Heart left ventricle (tissue), 16 donors: ENCODE data around the gene ELOA. TPM values are rescaled to one million over a fixed set of nuclear protein-coding genes. Genes with fewer than 3 reads are reported as not detected.

Source experiments
- ATAC-seq, 4 donors: fragments of 200-7000 bp; cut with Tn5 transposase; one replicate each; pipeline ENCODE4 v1.9.1; 2020 to 2022; ENCODE audit warnings: moderate library complexity in 4 of 4, mild to moderate bottlenecking in 3 of 4, moderate number of reproducible peaks in 1 of 4
- DNase-seq, 5 donors: peaks; one replicate each; pipeline ENCODE4 v3.0.0-alpha.2; 2020
- H3K27ac ChIP-seq, 12 donors: fragments of 200-600 bp; sonication (generic) in 4 of 12; one replicate each; pipeline versions ENCODE4 v1.5.0 to v1.8.0; 2016 to 2022; ENCODE audit warnings: mild to moderate bottlenecking in 2 of 12
- H3K27me3 ChIP-seq, 9 donors: fragments of 200-600 bp; sonication (generic) in 2 of 9; one replicate each; pipeline versions ENCODE4 v1.5.1 to v1.8.0; 2016 to 2022; ENCODE audit warnings: mild to moderate bottlenecking in 3 of 9
- H3K36me3 ChIP-seq, 9 donors: fragments of 200-600 bp; sonication (generic) in 2 of 9; one replicate each; pipeline versions ENCODE4 v1.5.0 to v1.8.0; 2018 to 2022; ENCODE audit warnings: mild to moderate bottlenecking in 2 of 9
- H3K4me1 ChIP-seq, 12 donors: fragments of 200-600 bp; sonication (generic) in 4 of 12; one replicate each; pipeline versions ENCODE4 v1.5.0 to v1.8.0; 2016 to 2022; ENCODE audit warnings: mild to moderate bottlenecking in 3 of 12
- H3K4me3 ChIP-seq, 12 donors: fragments of 200-600 bp; sonication (generic) in 4 of 12; one replicate each; pipeline versions ENCODE4 v1.5.0 to v1.8.0; 2017 to 2022; ENCODE audit warnings: mild to moderate bottlenecking in 9 of 12, moderate library complexity in 4 of 12
- H3K9me3 ChIP-seq, 12 donors: fragments of 200-600 bp; sonication (generic) in 4 of 12; one replicate each; pipeline versions ENCODE4 v1.5.0 to v1.8.0; 2016 to 2022; ENCODE audit warnings: mild to moderate bottlenecking in 1 of 12
- CTCF ChIP-seq, 12 donors: fragments of 200-600 bp; sonication (generic) in 4 of 12; IDR thresholded peaks; one replicate each; pipeline versions ENCODE4 v1.5.0 to v1.8.0; 2018 to 2022; ENCODE audit warnings: antibody characterized with exemption in 12 of 12, mild to moderate bottlenecking in 5 of 12
- POLR2A ChIP-seq, 2 donors: fragments of 450-650 bp; IDR thresholded peaks; one replicate each; pipeline ENCODE4 v1.6.1; 2017; ENCODE audit warnings: antibody characterized with exemption in 2 of 2, mild to moderate bottlenecking in 2 of 2, moderate library complexity in 2 of 2
- WGBS, 4 donors: extraction: QIAGEN DNeasy Blood & Tissue Kit in 2 of 4; methylation state at CpG; one replicate each; pipeline versions ENCODE4 v1.1.5 to v1.1.7; 2013 to 2018; 5-methylcytosine and 5-hydroxymethylcytosine counted together
- intact Hi-C, 10 donors: fragments of 100-400 bp; cut with DNase I; formaldehyde crosslinking; loops; one replicate each; pipeline versions ENCODE4 v1.11.1 to v1.14.2; 2022
- polyA plus RNA-seq, 2 donors: library from polyadenylated mRNA; stranded (reverse); fragments of 200-250 nt; gene quantifications; one replicate each; pipeline ENCODE4 v1.2.3, GENCODE V29; 2013
- total RNA-seq, 9 donors: library from RNA; depleted of rRNA in 2 of 9; stranded (reverse); fragments of >200 nt in 2 of 9; fragmentation: NEBNext Ultra II Directional in 3 of 9; extraction: Animal tissue kit (Norgen Biotek cat#: 25700) in 3 of 9; gene quantifications; one replicate each; pipeline versions ENCODE4 v1.1.0 to v1.2.4, GENCODE V29; 2016 to 2023
- donor health status: ischemic (EF 13 %, LVEDD 7.1; RV severe dilation, severe dysfunction).
- donor health status: healthy with polysubstance abuse.
- donor health status: DM: no; HTN: yes; CAD: no.
- donor health status: DM: no; HTN: no; CAD: no.
- donor health status: ischemic (EF 25% LVEDD 6.9; RV normal size, moderate dysfunction).
- donor health status: ischemic (EF 25% LVEDD 5.7; RV mildly dilated, moderate dysfunction).
- donor health status: healthy.
- donor health status: DM: yes; HTN: yes; CAD: no.
- donor health status: ischemic (EF 35%, LVEDD 5.7; RV mildly dilated, moderate dysfunction).
- donor health status: nonischemic (EF 11% LVEDD 7.7; RV severe dilation, severe dysfunction).
- donor health status: DM: yes; HTN: yes; CAD: no.
- donor health status: PGD.
- donor health status: ischemic (EF 29% LVEDD 5.4; RV normal size, mild dysfunction).
- donor health status: nonischemic (EF 23%, LVEDD 6.1; RV moderate dilation, normal function).

Gene ELOA
- total and polyA plus RNA-seq, 11 donors = 11.3 to 45.8 (median 34.0) TPM

DNA sequence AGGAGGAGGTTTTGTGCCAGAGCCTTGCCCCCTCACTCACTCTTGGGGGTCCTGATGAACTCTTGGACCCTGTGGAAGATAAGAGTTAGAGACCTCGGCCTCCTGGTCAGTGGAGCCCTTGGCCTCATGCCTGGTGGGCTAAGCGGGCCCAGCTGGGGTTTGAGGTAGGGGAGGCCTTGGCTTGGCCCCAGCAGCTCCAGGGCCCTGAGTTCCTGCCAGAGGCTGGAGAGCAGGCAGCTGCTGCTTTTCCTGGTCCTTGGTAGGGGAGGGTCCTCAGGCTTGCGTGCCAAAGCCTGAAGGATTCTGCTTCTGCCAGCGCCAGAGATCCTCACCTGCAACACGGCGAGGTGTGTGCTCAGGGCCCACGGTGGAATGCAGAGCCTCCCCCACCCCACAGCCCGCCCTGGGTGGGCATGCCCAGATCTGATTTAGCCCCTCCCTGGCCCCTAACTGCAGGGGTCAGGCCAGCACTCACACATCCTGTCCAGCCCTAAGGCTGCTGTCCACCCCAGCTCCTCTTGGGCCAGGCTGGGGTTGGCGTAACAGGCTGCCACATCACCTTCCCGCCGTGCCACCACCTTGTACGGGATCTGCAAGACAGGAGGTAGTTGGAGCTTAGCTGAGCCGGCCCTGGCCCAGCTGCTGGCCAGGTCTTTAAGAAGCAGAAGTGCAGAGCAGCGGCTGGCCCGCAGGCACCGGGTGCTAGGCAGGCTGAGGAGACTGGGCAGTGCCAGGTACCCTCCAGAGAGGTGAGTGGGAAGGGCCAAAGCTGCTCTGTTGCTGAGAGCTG, 52.6 kb downstream of the ELOA start:
- Histone ChIP-seq H3K9me3 (no peaks in the 10 kb centered on the region), H3K4me3 (no peak overlapping the region), H3K27me3 (no peaks in the 10 kb centered on the region), H3K4me1 (peaks cover 7 to 45% (median 30%) of the 10 kb centered on the region in 12 donors), H3K27ac (no peak overlapping the region), H3K36me3 (peaks cover 0 to 51% (median 13%) of the 10 kb centered on the region in 9 donors)
- WGBS, 4 donors = 50 to 89% (median 87%) methylated on average over 2 to 16 of the region's 16 CpGs
- TF ChIP-seq CTCF (IDR thresholded peaks at IDR 0.05) = no peak
- intact Hi-C loops = no loop called here
- DNase-seq = no peak
- ATAC-seq = no peak

GRCh38 chr1:23796466-23797271, 53.4 kb downstream of the ELOA start:
- intact Hi-C loops = no loop called here
- Histone ChIP-seq H3K9me3 (no peaks in the 10 kb centered on the region), H3K36me3 (peaks cover 0 to 51% (median 13%) of the 10 kb centered on the region in 9 donors), H3K4me1 (peaks cover 7 to 47% (median 34%) of the 10 kb centered on the region in 12 donors), H3K4me3 (no peak overlapping the region), H3K27ac (no peak overlapping the region), H3K27me3 (no peaks in the 10 kb centered on the region)
- TF ChIP-seq POLR2A (IDR thresholded peaks at IDR 0.05) = no peak
- no peak for TF ChIP-seq CTCF (IDR thresholded peaks at IDR 0.05)
- WGBS, 4 donors = 73 to 77% (median 75%) methylated on average over 14 to 17 of the region's 17 CpGs
- no peak for ATAC-seq
- no peak for DNase-seq

GRCh38 chr1:23797478-23798448, 54.5 kb downstream of the ELOA start:
- H3K36me3 ChIP-seq = peaks cover 0 to 51% (median 13%) of the 10 kb centered on the region in 9 donors
- no peak overlapping the region for H3K27ac ChIP-seq
- ATAC-seq (no peak), DNase-seq (no peak)
- intact Hi-C loops = no loop called here
- peaks cover 3 to 38% (median 26%) of the 10 kb centered on the region in 12 donors for H3K4me1 ChIP-seq
- 78 to 85% (median 83%) methylated on average over 19 to 20 of the region's 20 CpGs for WGBS, 4 donors
- no peak overlapping the region for H3K4me3 ChIP-seq
- H3K27me3 ChIP-seq = no peaks in the 10 kb centered on the region
- H3K9me3 ChIP-seq = no peaks in the 10 kb centered on the region
- TF ChIP-seq CTCF (IDR thresholded peaks at IDR 0.05) (no peak), POLR2A (IDR thresholded peaks at IDR 0.05) (no peak)
